Measurements from ENCODE around the gene PCDH17. TPM values are rescaled to one million over a fixed set of nuclear protein-coding genes. Genes with fewer than 3 reads are reported as not detected.

PCDH17 gene
- total and polyA plus RNA-seq, 10 of the 15 experiments (the other 5 are each of a cell fraction or from before 2014, with no cell fraction given), result under 0.01 to 0.58 (median 0.07) TPM; not detected in 6

GRCh38 chr13:57633141-57633949 lies 1.8 kb downstream of the PCDH17 start:
- Histone ChIP-seq H3K36me3 (ENCODE audit: control insufficient read depth in 2 of 2, insufficient read depth in 2 of 2, low read length in 1 of 2) (no peaks in the 10 kb centered on the region), H3K27me3 (replicated peaks in 1 of 2; ENCODE audit: control insufficient read depth in 2 of 2, insufficient read depth in 2 of 2, low read length in 1 of 2) (peaks cover 0 to 8% of the 10 kb centered on the region in 2 experiments; a peak in 2 of 4 replicates), H3K4me3 (no peak overlapping the region), H3K9me3 (replicated peaks; ENCODE audit: control insufficient read depth, insufficient read depth, low read length) (peaks cover 2% of the 10 kb centered on the region; the same call in 1 of the 3 replicates), H3K4me1 (ENCODE audit: control insufficient read depth, insufficient read depth, low read length) (no peaks in the 10 kb centered on the region), H3K9ac (ENCODE audit: control insufficient read depth, insufficient read depth, low read length) (no peak overlapping the region), H3K27ac (ENCODE audit: control insufficient read depth, insufficient read depth) (no peak overlapping the region), H2AFZ (ENCODE audit: control insufficient read depth, low read depth, low read length) (no peak overlapping the region), H4K20me1 (ENCODE audit: control insufficient read depth, insufficient read depth) (no peaks in the 10 kb centered on the region), H3K4me2 (ENCODE audit: control insufficient read depth, insufficient read depth) (no peak overlapping the region), H3K79me2 (ENCODE audit: control insufficient read depth, insufficient read depth, low read length) (no peaks in the 10 kb centered on the region)
- FAIRE-seq, result no peak
- no TSS peak for BruUV-seq (replicated peaks)
- POLR2A ChIA-PET, result no interaction called here
- CTCF ChIA-PET, result interaction anchor here (2.9 kb wide), 1 partner anchor 9 kb away, joined by 11 read pairs; no protein-coding TSS in a partner anchor
- RAD21 ChIA-PET (ENCODE audit: unreplicated experiment), result no interaction called here
- DNase-seq (ENCODE audit: low read depth, low spot score), result no peak
- 76% methylated on average over 67 of the region's 77 CpGs for WGBS (ENCODE audit: insufficient coverage, insufficient replicate concordance, low lambda C conversion rate, missing lambda C conversion rate)
- in situ Hi-C loops (cut with MboI) (loop anchor here (5.0 to 25.0 kb wide), 2 partner anchors 1329 to 1684 kb away; no protein-coding TSS in a partner anchor), intact Hi-C loops (cut with micrococcal nuclease; ENCODE audit: unreplicated experiment) (no loop called here)
- SMC1A ChIA-PET (ENCODE audit: uncharacterized antibody, unreplicated experiment), result no interaction called here
- ATAC-seq, result no peak
- TF ChIP-seq ZNF274 (IDR thresholded peaks at IDR 0.05; ENCODE audit: insufficient read depth, insufficient read length) (no peak), ZNF622 (IDR thresholded peaks at IDR 0.05) (no peak), IRF3 (IDR thresholded peaks at IDR 0.05) (no peak), POLR2AphosphoS2 (IDR thresholded peaks at IDR 0.05; ENCODE audit: low read depth, low read length) (no peak), RAD51 (IDR thresholded peaks at IDR 0.05) (no peak), CEBPB (IDR thresholded peaks at IDR 0.05; ENCODE audit: borderline replicate concordance in 1 of 2, low read depth in 2 of 2, low read length in 2 of 2) (no peak), ZSCAN29 (IDR thresholded peaks at IDR 0.05) (no peak), ATF7 (IDR thresholded peaks at IDR 0.05; ENCODE audit: low read depth) (no peak), IRF5 (IDR thresholded peaks at IDR 0.05; ENCODE audit: borderline replicate concordance) (no peak), HDGF (IDR thresholded peaks at IDR 0.05) (no peak), PRDM15 (CRISPR knock-in tag; IDR thresholded peaks at IDR 0.05) (no peak), JUNB (IDR thresholded peaks at IDR 0.05) (no peak), REST (IDR thresholded peaks at IDR 0.05; ENCODE audit: low read depth, low read length) (no peak), EGR1 (IDR thresholded peaks at IDR 0.05; ENCODE audit: borderline replicate concordance in 1 of 2, low read depth in 2 of 2, low read length in 2 of 2) (no peak)

All from GM12878 (cell line).